GM12873 (cell line): ENCODE measurements around the gene CCDC78.

ENCODE experiments used
- CTCF ChIP-seq: IDR thresholded peaks from 2 replicates; pipeline ENCODE4 v1.5.1; 2012; ENCODE audit warnings: low read depth, mild to moderate bottlenecking, moderate library complexity, low read length, control low read depth; ENCODE audit not compliant: insufficient read depth; ENCODE audit errors: missing control alignments

CCDC78 gene

GRCh38 chr16:722835-723633 lies 3.2 kb downstream of the CCDC78 start:
- no peak for TF ChIP-seq CTCF

- TF ChIP-seq CTCF, result no peak
Observed at GRCh38 chr16:721765-722540, 4.3 kb downstream of the CCDC78 start.

- no peak for TF ChIP-seq CTCF
Observed at GRCh38 chr16:720990-721764, 5.1 kb downstream of the CCDC78 start, which contains the start of gene ANTKMT. TSS of gene ANTKMT (plus strand) at chr16:721146. CDS start at chr16:721275, 129 bp downstream.

GRCh38 chr16:720447-720989 lies 5.7 kb downstream of the CCDC78 start:
- peak; percentile 45 for TF ChIP-seq CTCF

GRCh38 chr16:719815-720446 lies 6.3 kb downstream of the CCDC78 start:
- TF ChIP-seq CTCF, result peak; percentile 48

GRCh38 chr16:718922-719321 lies 7.3 kb downstream of the CCDC78 start:
- TF ChIP-seq CTCF, result no peak
